IPS DF 6.9 (cell line): ENCODE measurements around the gene SAT2.
A peak's percentile ranks its signal among the peaks of the same experiment; 100 is the strongest.
"Not testable (repeated sequence)": the region's sequence is repeated elsewhere in the genome, so short reads cannot be mapped to it uniquely, and the experiment has no call there.

Experiments used
- DNase-seq: peaks from one replicate; pipeline ENCODE4 v3.0.0-alpha.2; 2013; ENCODE audit warnings: low read depth, low spot score
- H3K27ac ChIP-seq: one replicate; pipeline ENCODE4 v1.5.1; 2013; ENCODE audit warnings: low read length, control low read depth
- H3K27me3 ChIP-seq: 2 replicates; pipeline ENCODE4 v1.6.1; 2013; ENCODE audit warnings: mild to moderate bottlenecking, low read length; ENCODE audit not compliant: control insufficient read depth, insufficient read depth
- H3K36me3 ChIP-seq: 2 replicates; pipeline ENCODE4 v1.6.1; 2013; ENCODE audit warnings: low read length; ENCODE audit not compliant: control insufficient read depth, insufficient read depth
- H3K4me1 ChIP-seq: 2 replicates; pipeline ENCODE4 v1.6.1; 2013; ENCODE audit warnings: low read length; ENCODE audit not compliant: control insufficient read depth, insufficient read depth
- H3K4me3 ChIP-seq: 2 replicates; pipeline ENCODE4 v1.5.1; 2013; ENCODE audit warnings: mild to moderate bottlenecking, low read length
- H3K9me3 ChIP-seq: 2 replicates; pipeline ENCODE4 v1.6.1; 2013; ENCODE audit warnings: low read length, inconsistent platforms; ENCODE audit not compliant: control insufficient read depth, insufficient read depth
- WGBS: extraction: QIAGEN DNeasy Blood & Tissue Kit; methylation state at CpG from one replicate; pipeline ENCODE4 v1.1.7; 2013; ENCODE audit warnings: mixed read lengths, missing lambda C conversion rate; ENCODE audit not compliant: insufficient read length, insufficient coverage; 5-methylcytosine and 5-hydroxymethylcytosine counted together

SAT2 gene

DNA sequence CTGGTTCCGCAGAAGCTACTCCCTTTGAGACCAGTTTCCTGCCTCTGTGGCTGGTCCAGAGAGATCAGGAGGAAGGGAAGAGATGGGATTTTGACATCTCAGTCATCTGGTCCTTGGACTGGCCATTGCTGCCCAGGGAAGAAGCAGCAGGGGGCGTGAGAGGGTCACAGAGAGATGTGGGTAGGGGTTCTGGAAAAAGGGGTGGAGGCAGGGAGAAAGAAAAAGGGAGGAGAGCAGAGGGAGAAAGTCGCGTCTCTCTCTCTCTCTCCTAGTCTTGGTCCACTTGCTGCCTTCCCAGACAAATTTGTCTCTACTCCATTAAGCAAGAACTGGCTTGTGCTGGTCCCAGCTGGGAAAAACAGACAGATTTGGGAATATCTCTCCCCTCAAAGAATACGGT, 6.8 kb upstream of the SAT2 start:
- Histone ChIP-seq H3K9me3 (no peaks in the 10 kb centered on the region), H3K4me3 (no peak overlapping the region), H3K4me1 (peaks cover 8% of the 10 kb centered on the region; the same call in 1 of the 2 replicates), H3K27ac (no peak overlapping the region), H3K27me3 (no peaks in the 10 kb centered on the region), H3K36me3 (no peaks in the 10 kb centered on the region)
- no peak for DNase-seq
- no CpG with 5 or more reads among the region's 5 CpGs for WGBS

- Histone ChIP-seq H3K4me3 (no peak overlapping the region), H3K27me3 (no peaks in the 10 kb centered on the region), H3K4me1 (peaks cover 8% of the 10 kb centered on the region; the same call in 1 of the 2 replicates), H3K36me3 (no peaks in the 10 kb centered on the region), H3K27ac (no peak overlapping the region), H3K9me3 (no peaks in the 10 kb centered on the region)
- WGBS = no CpG with 5 or more reads among the region's 2 CpGs
- no peak for DNase-seq
Observed at GRCh38 chr17:7633093-7633492, 5.5 kb upstream of the SAT2 start.

- no peak for DNase-seq
- no peaks in the 10 kb centered on the region for H3K36me3 ChIP-seq
- H3K27ac ChIP-seq = no peak overlapping the region
- H3K4me1 ChIP-seq = peaks cover 8% of the 10 kb centered on the region; the same call in 1 of the 2 replicates
- H3K27me3 ChIP-seq = no peaks in the 10 kb centered on the region
- H3K9me3 ChIP-seq = no peaks in the 10 kb centered on the region
- WGBS = no CpG with 5 or more reads among the region's 6 CpGs
- H3K4me3 ChIP-seq = no peak overlapping the region
Observed at GRCh38 chr17:7632492-7632894, 4.9 kb upstream of the SAT2 start.

DNA sequence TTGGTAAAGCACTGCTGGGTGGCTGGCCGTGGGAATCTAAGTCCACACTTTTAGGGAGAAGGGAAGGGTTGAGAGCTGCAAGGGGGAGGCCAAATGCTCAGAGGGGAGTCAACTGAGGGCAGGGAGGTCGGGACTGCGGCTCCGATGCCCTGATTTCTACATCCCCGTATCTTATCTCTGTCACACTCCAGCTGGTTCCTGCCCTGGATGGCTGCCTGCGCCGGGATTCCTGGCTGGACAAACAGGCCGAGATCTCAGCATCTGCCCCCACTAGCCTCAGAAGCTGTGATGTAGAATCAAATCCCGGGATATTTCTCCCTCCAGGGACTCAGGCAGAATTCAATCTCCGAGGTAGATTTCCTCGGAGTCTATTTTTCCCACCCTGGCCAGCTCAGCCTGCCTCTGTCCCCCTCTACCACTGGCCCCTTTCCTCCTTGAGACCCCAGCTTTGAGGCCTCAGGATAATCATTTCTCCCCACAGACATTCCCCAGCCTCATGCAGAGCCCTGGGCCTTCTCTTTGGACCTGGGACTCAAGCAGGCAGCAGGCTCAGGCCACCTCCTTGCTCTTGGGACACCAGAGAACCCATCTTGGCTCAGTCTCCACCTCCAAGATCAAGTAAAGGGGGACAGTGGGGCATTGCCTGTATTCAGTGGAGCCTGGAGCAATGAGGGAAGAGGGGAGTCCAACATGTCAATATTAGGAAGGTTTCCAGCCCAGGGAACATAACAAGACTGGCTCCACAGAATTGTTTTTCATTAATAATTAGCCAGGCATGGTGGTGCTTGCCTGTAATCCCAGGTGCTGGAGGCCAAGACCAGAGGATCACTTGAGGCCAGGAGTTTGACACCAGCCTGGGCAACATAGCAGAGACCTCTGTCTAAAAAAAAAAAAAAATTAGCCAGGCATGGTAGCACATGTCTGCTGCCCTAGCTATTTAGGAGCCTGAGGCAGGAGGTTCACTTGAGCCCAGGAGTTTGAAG, 4.1 kb upstream of the SAT2 start:
- no CpG with 5 or more reads among the region's 11 CpGs for WGBS

GRCh38 chr17:7629939-7630571, 2.4 kb upstream of the SAT2 start, which contains the start of gene SHBG:
SHBG (plus strand) TSS chr17:7630135; CDS start chr17:7630173, 38 bp downstream.
- H3K4me3 ChIP-seq = no peak within 1 kb of the TSS
- no peaks in the 10 kb centered on the region for H3K9me3 ChIP-seq
- H3K27ac ChIP-seq = no peak within 1 kb of the TSS
- WGBS = no CpG with 5 or more reads among the region's 13 CpGs
- no peaks in the 10 kb centered on the region for H3K27me3 ChIP-seq
- no peaks in the 10 kb centered on the region for H3K36me3 ChIP-seq
- DNase-seq = no peak
- peaks cover 5% of the 10 kb centered on the region; the same call in 1 of the 2 replicates for H3K4me1 ChIP-seq

More for the DNA sequence above, 4.1 kb upstream of the SAT2 start:
- H3K4me1 ChIP-seq = peaks cover 8% of the 10 kb centered on the region; the same call in 1 of the 2 replicates
- no peak overlapping the region for H3K4me3 ChIP-seq
- no peaks in the 10 kb centered on the region for H3K9me3 ChIP-seq
- no peaks in the 10 kb centered on the region for H3K36me3 ChIP-seq
- H3K27ac ChIP-seq = no peak overlapping the region
- no peak for DNase-seq
- no peaks in the 10 kb centered on the region for H3K27me3 ChIP-seq

- no peak for DNase-seq
- no peaks in the 10 kb centered on the region for H3K27me3 ChIP-seq
- H3K9me3 ChIP-seq = no peaks in the 10 kb centered on the region
- H3K4me3 ChIP-seq = peak overlapping the region; percentile 84; the same call in 1 of the 2 replicates
- H3K27ac ChIP-seq = no peak overlapping the region
- no peaks in the 10 kb centered on the region for H3K36me3 ChIP-seq
- WGBS = no CpG with 5 or more reads among the region's 6 CpGs
- no peaks in the 10 kb centered on the region for H3K4me1 ChIP-seq
Observed at GRCh38 chr17:7626956-7627249, 718 bp downstream of the SAT2 start.

GRCh38 chr17:7626307-7626706, 1.3 kb downstream of the SAT2 start:
- Histone ChIP-seq H3K36me3 (no peaks in the 10 kb centered on the region), H3K4me1 (no peaks in the 10 kb centered on the region), H3K4me3 (no peak overlapping the region), H3K9me3 (no peaks in the 10 kb centered on the region), H3K27me3 (no peaks in the 10 kb centered on the region), H3K27ac (no peak overlapping the region)
- no peak for DNase-seq
- WGBS = no CpG with 5 or more reads among the region's 7 CpGs

DNA sequence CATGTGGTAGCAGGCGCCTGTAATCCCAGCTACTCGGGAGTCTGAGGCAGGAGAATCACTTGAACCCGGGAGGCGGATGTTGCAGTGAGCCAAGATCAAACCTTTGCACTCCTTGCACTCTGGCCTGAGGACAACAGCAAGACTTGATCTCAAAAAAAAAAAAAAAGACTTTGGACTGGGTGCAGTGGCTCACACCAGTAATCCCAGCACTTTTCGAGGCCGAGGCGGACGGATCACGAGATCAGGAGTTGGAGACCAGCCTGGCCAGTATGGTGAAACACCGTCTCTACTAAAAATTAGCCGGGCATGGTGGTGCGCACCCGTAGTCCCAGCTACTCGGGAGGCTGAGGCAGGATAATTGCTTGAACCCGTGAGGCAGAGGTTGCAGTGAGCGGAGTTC, 1.9 kb downstream of the SAT2 start:
- H3K4me3 ChIP-seq, DNase-seq, H3K36me3 ChIP-seq, H3K4me1 ChIP-seq, H3K27me3 ChIP-seq, H3K9me3 ChIP-seq, H3K27ac ChIP-seq: not testable (repeated sequence)
- WGBS = no CpG with 5 or more reads among the region's 16 CpGs

GRCh38 chr17:7623661-7624060, 4.0 kb downstream of the SAT2 start:
- Histone ChIP-seq H3K27me3 (no peaks in the 10 kb centered on the region), H3K9me3 (no peaks in the 10 kb centered on the region), H3K4me1 (no peaks in the 10 kb centered on the region), H3K27ac (no peak overlapping the region), H3K4me3 (no peak overlapping the region), H3K36me3 (no peaks in the 10 kb centered on the region)
- no peak for DNase-seq
- no CpG with 5 or more reads among the region's 5 CpGs for WGBS

GRCh38 chr17:7620835-7621234, 6.8 kb downstream of the SAT2 start:
- DNase-seq = no peak
- Histone ChIP-seq H3K36me3 (no peaks in the 10 kb centered on the region), H3K9me3 (no peaks in the 10 kb centered on the region), H3K4me1 (no peaks in the 10 kb centered on the region), H3K27me3 (no peaks in the 10 kb centered on the region), H3K27ac (no peak overlapping the region), H3K4me3 (no peak overlapping the region)
- no CpG with 5 or more reads among the region's 8 CpGs for WGBS
